Measurements from ENCODE around the gene PRAC2.
"Not testable (repeated sequence)": the region's sequence is repeated elsewhere in the genome, so short reads cannot be mapped to it uniquely, and the experiment has no call there.

Gene PRAC2

DNA sequence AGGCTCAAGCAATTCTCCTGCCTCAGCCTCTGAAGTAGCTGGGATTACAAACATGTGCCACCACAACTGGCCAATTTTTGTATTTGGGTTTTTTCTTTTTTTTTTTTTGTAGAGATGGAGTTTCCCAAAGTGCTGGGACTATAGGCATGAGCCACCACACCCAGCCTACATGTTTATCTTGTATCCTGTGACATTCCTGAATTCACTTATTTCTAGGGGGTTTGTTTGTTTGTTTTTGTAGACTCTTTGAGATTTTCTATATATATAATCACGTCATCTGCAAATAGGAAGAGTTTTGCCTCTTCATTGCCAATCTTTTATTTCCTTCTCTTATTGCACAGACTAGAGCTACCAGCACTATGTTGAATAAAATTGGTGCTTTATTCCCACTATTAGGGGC is 29.8 kb upstream of the PRAC2 start:
- Histone ChIP-seq H3K27ac (no peak overlapping the region), H3K9ac (ENCODE audit: insufficient read length) (no peak overlapping the region), H3K4me3 (no peak overlapping the region), H3K36me3 (ENCODE audit: insufficient read depth, low read length) (no peaks in the 10 kb centered on the region), H3K9me3 (ENCODE audit: low read depth, low read length) (peaks cover 5% of the 10 kb centered on the region; the same call in 1 of the 2 replicates)
- DNase-seq (ENCODE audit: low read depth, low spot score) = no peak
- TF ChIP-seq FOXP2 (optimal IDR thresholded peaks at IDR 0.05; ENCODE audit: control extremely low read depth, extremely low read length, insufficient read depth) (no peak), POLR2AphosphoS5 (IDR thresholded peaks at IDR 0.05; ENCODE audit: borderline replicate concordance, low read depth, low read length) (no peak), EZH2 (IDR thresholded peaks at IDR 0.05) (no peak)

DNA sequence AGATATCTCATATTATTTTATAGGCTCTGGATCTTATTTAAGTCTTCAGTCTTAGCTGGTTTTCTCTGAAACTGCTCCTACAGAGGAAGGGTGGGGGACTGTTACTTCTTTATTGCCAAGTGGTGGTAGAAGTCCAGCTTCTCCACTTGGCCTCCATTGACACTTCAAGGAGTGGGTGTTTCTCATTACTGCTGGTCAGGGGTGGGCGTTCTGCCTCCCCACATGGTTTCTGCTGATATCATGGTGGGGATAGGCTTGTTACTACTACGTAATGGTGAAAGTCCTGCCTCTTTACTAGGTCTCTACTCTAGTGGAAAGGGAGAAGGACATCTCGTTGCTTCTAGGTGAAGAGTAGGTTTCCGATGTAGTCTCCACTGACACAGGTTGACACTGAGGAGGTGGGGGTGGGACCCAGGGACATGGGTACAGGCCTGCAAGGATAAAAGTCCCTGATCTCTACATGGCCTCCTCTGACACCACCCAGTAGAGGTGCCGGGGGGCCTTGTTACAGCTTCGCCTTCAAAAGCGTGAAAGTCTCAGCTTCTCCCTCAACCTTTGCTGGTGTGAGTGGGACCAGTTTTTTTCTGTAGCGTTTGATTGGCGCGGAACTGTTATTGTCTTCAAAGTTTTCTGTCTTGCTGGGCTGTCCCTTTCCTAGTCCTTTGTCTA is 21.0 kb upstream of the PRAC2 start:
- no peaks in the 10 kb centered on the region for H3K36me3 ChIP-seq (ENCODE audit: insufficient read depth, low read length)
- H3K9ac ChIP-seq (ENCODE audit: insufficient read length) = no peak overlapping the region
- no peak overlapping the region for H3K4me3 ChIP-seq
- H3K9me3 ChIP-seq (ENCODE audit: low read depth, low read length) = no peaks in the 10 kb centered on the region
- no peak overlapping the region for H3K27ac ChIP-seq
- TF ChIP-seq EZH2 (IDR thresholded peaks at IDR 0.05) = no peak
- TF ChIP-seq FOXP2 (optimal IDR thresholded peaks at IDR 0.05; ENCODE audit: control extremely low read depth, extremely low read length, insufficient read depth) = no peak
- TF ChIP-seq POLR2AphosphoS5 (IDR thresholded peaks at IDR 0.05; ENCODE audit: borderline replicate concordance, low read depth, low read length) = no peak
- DNase-seq (ENCODE audit: low read depth, low spot score) = no peak

DNA sequence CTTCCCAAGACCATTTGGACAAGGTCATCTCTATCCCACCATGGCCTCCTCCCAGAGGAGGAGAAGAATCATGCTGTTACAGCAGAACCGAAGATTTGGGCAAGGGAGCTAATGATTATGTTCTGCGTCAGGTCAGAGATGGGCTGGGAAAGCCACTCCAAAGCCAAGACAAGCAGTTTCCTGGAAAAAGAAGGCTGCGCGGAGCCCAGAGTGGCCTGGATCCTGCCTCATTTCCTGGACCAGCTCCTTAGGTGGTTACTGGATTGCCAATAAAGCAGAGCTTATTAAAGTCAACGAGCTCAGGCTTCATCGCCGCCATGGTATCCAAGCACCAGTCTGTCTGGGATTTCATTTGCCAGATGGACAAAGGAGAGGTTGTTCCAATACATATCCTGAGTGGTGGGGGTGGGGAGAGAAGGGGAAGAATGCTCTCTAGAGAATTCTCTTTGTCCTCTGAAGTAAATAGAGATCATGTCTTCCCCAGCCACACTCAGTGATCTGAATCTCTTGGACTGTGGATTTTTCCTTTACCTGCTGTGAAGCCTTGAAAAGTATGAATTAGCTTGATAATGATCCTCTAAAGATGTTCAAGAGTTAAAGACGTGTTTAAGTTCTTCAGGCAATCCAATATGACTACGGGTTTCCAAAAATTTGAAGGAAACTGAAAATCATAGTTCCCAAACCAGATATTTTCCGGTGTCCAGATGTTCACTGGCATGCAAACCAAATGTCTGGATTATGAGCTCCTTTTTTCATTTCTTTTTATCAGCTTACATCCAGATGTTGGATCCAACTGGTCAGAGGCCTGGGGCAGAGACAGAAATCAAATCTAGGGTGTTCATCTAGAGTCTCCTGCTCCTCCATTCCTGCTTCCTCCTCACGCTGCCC is 18.4 kb upstream of the PRAC2 start:
- Histone ChIP-seq H3K9me3 (ENCODE audit: low read depth, low read length) (no peaks in the 10 kb centered on the region), H3K9ac (ENCODE audit: insufficient read length) (no peak overlapping the region), H3K4me3 (no peak overlapping the region), H3K36me3 (ENCODE audit: insufficient read depth, low read length) (no peaks in the 10 kb centered on the region), H3K27ac (no peak overlapping the region)
- no peak for TF ChIP-seq FOXP2 (optimal IDR thresholded peaks at IDR 0.05; ENCODE audit: control extremely low read depth, extremely low read length, insufficient read depth)
- no peak for TF ChIP-seq POLR2AphosphoS5 (IDR thresholded peaks at IDR 0.05; ENCODE audit: borderline replicate concordance, low read depth, low read length)
- no peak for TF ChIP-seq EZH2 (IDR thresholded peaks at IDR 0.05)
- no peak for DNase-seq (ENCODE audit: low read depth, low spot score)

DNA sequence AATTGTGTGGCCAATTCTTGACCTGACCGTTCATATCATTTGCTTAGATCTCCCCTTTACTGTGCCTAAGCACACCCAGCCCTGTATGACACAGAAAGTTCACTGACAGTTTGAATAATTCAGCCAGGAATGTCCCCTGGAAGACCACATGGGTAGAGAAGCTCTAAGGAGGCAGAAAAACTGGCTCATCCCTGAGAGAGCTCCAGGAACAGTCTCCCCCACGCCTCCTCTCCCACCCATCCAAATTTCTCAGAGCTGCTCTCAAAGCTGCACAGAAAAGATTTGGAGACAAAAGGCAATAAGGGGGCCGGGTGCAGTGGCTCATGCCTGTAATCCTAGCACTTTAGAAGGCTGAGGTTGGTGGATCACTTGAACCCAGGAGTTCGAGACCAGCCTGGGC is 11.9 kb upstream of the PRAC2 start:
- no peak for DNase-seq (ENCODE audit: low read depth, low spot score)
- no peaks in the 10 kb centered on the region for H3K36me3 ChIP-seq (ENCODE audit: insufficient read depth, low read length)
- no peak overlapping the region for H3K4me3 ChIP-seq
- H3K9me3 ChIP-seq (ENCODE audit: low read depth, low read length) = no peaks in the 10 kb centered on the region
- TF ChIP-seq POLR2AphosphoS5 (IDR thresholded peaks at IDR 0.05; ENCODE audit: borderline replicate concordance, low read depth, low read length) (no peak), FOXP2 (optimal IDR thresholded peaks at IDR 0.05; ENCODE audit: control extremely low read depth, extremely low read length, insufficient read depth) (no peak), EZH2 (IDR thresholded peaks at IDR 0.05) (no peak)
- no peak overlapping the region for H3K9ac ChIP-seq (ENCODE audit: insufficient read length)
- H3K27ac ChIP-seq = peak overlapping the region; percentile 57; the same call in 1 of the 2 replicates

DNA sequence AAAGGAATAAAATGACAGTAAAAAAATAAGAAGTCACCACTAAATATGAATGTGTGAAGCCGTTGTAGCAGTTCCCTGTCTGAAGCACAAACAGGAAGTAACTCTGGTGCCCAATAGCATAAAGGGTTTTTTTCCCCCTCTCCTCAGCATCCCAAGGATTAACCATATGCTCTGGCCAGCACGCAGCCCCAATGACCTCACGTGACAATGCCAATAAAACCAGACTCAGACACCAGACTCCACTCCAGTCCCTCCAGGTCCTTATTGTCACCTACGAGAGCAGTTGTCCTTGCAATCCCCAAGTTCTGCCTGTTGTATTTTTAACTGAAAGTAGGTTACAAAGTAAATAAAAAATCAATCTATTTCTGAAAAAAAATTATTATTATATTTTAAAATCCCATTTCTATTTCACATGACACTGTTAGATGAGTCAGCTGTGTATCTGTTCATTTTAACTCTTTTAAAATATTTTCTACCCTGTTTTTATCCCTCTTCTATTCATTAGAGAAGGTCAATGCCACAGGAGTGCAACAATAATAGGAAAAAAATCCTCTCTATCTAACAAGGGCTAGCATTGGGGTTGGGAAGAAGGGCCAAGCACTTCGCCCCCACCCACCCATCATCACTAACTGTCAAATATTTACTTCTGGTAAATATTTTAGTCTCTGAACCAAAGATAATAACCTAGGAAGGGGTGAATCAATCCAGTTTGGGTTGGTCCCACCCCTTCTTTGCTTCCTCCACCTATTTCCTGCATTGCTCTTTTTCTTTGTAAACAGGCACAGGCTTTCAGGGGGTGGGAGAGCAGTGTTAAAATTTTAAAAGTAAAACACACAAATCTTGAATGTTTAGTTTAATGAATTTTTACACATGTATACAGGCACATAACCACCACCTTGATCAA is 7.2 kb upstream of the PRAC2 start:
- H3K9ac ChIP-seq (ENCODE audit: insufficient read length) = peak overlapping the region; percentile 48
- peak overlapping the region; percentile 33 for H3K4me3 ChIP-seq
- TF ChIP-seq FOXP2 (optimal IDR thresholded peaks at IDR 0.05; ENCODE audit: control extremely low read depth, extremely low read length, insufficient read depth) (peak; percentile 21), EZH2 (IDR thresholded peaks at IDR 0.05) (no peak), POLR2AphosphoS5 (IDR thresholded peaks at IDR 0.05; ENCODE audit: borderline replicate concordance, low read depth, low read length) (no peak)
- H3K27ac ChIP-seq = peak overlapping the region; percentile 100
- no peaks in the 10 kb centered on the region for H3K9me3 ChIP-seq (ENCODE audit: low read depth, low read length)
- H3K36me3 ChIP-seq (ENCODE audit: insufficient read depth, low read length) = peaks cover 5% of the 10 kb centered on the region
- no peak for DNase-seq (ENCODE audit: low read depth, low spot score)

DNA sequence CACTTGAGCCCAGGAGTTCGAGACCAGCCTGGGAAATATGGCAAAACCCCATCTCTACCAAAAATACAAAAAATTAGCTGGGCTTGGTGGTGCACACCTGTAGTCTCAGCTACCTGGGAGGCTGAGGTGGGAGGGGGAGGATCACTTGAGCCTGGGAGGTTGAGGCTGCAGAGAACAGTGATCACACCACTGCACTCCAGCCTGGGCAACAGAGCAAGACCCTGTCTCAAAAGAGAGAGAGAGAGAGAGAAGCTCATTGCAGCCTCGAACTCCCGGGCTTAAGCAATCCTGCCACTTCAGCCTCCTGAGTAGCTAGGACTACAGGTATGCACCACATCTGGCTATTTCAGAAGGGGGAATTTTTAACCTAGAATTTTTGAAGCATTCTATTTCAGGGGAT is 6.4 kb upstream of the PRAC2 start:
- DNase-seq (ENCODE audit: low read depth, low spot score); H3K36me3 ChIP-seq (ENCODE audit: insufficient read depth, low read length); H3K9me3 ChIP-seq (ENCODE audit: low read depth, low read length): not testable (repeated sequence)
- peak overlapping the region; percentile 100 for H3K27ac ChIP-seq
- peak overlapping the region; percentile 99 for H3K9ac ChIP-seq (ENCODE audit: insufficient read length)
- peak overlapping the region; percentile 37 for H3K4me3 ChIP-seq

DNA sequence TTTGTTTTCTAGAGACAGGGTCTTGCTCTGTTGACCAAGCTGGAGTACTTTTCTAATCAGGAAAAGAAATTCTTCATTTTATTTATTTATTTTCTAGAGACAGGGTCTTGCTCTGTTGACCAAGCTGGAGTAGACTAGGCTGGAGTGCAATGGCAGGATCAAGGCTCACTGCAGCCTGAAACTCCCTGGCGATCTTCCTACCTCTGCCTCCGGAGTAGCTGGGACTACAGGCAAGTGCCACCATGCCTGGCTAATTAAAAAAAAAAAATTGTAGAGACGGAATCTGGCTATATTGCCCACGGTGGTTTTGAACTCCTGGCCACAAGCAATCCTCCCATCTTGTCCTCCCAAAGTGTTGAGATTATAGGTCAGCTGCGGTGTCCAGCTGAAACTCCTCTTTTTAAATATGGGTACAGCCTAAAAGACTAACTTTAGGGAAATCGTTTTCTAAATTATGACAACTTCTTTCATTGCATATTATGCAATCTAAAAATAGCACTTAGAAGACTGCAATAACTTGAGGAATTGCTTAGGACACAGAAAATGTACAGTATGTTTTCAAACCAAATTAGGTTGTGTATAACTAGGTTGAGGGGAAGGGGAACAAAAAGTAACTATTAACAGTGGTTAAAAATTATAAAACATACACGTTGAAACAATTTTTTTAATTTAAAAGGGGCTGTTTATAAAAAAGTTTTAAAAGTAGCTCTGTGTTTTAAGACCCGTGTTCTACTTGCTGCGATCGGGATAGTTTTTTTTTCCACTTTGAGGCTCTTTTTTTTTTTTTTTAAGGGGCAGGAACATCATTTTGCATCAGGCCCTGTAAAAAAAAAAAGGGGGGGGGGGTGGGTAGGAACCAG is 5.4 kb upstream of the PRAC2 start:
- Histone ChIP-seq H3K27ac (peak overlapping the region; percentile 100), H3K36me3 (ENCODE audit: insufficient read depth, low read length) (peaks cover 9% of the 10 kb centered on the region), H3K4me3 (peak overlapping the region; percentile 80), H3K9me3 (ENCODE audit: low read depth, low read length) (no peaks in the 10 kb centered on the region), H3K9ac (ENCODE audit: insufficient read length) (peak overlapping the region; percentile 99)
- no peak for DNase-seq (ENCODE audit: low read depth, low spot score)
- TF ChIP-seq EZH2 (IDR thresholded peaks at IDR 0.05) = no peak
